ENCODE data around the gene SC5D. TPM values are rescaled to one million over a fixed set of nuclear protein-coding genes. Genes with fewer than 3 reads are reported as not detected.

The SC5D gene
- total and polyA plus RNA-seq, 2 of the 8 experiments (the other 6 are each of a cell fraction or from before 2014, with no cell fraction given), result 73.9 to 90.3 TPM

DNA sequence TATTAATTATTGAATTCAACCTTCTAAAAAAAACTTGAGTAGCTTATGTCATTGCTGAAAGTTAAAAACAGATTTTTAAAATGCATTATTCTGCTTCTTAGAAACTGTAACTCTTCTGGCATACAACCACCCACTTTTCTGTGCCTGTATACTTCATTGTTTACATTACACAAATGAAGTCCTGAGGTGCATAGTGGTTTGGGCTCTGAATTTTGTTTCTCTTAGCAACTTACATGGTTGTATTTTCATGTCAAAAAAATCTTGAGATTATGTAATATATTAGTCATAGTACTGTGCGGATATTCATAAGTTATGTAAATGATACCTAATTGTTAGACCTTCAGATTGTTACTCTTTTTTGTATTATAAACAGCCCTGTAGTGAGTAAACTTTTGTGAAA, 12.2 kb downstream of the SC5D start:
- FAIRE-seq (no peak), DNase-seq (ENCODE audit: low read depth in 1 of 2, low spot score in 2 of 2) (no peak)
- Histone ChIP-seq H3K27me3 (replicated peaks in 1 of 4; ENCODE audit: control insufficient read depth in 3 of 4, extremely low read depth in 1 of 4, insufficient read depth in 3 of 4, low read length in 3 of 4) (no peaks in the 10 kb centered on the region), H2BK15ac (ENCODE audit: low read length) (no peak overlapping the region), H2BK5ac (ENCODE audit: low read depth, low read length) (no peak overlapping the region), H4K8ac (ENCODE audit: extremely low read depth, insufficient read depth, low read length) (no peak overlapping the region), H3K9me3 (ENCODE audit: insufficient read depth in 2 of 2, low read depth in 1 of 2, low read length in 1 of 2) (no peaks in the 10 kb centered on the region), H4K91ac (replicated peaks; ENCODE audit: insufficient read length, low read length) (no peak overlapping the region), H3K79me2 (ENCODE audit: control insufficient read depth in 1 of 2, insufficient read depth in 2 of 2, low read length in 2 of 2) (peaks cover 0 to 40% of the 10 kb centered on the region in 2 experiments; a peak in 2 of 4 replicates), H3K23ac (ENCODE audit: insufficient read length) (no peak overlapping the region), H2AK5ac (ENCODE audit: low read depth, low read length) (no peak overlapping the region), H3K56ac (replicated peaks; ENCODE audit: insufficient read length, low read depth, low read length) (no peak overlapping the region), H3K4ac (replicated peaks; ENCODE audit: insufficient read length, low read depth, low read length) (no peak overlapping the region), H3K4me1 (replicated peaks in 1 of 4; ENCODE audit: control insufficient read depth in 3 of 4, insufficient read depth in 4 of 4, low read length in 3 of 4) (peaks cover 0 to 12% (median 0%) of the 10 kb centered on the region in 4 experiments; a peak in 2 of 7 replicates), H2BK120ac (replicated peaks; ENCODE audit: low read depth, low read length) (no peak overlapping the region), H3K27ac (ENCODE audit: low read depth, low read length) (no peak overlapping the region), H3K9ac (replicated peaks in 1 of 4; ENCODE audit: extremely low read depth in 1 of 4, low read depth in 3 of 4, low read length in 3 of 4) (no peak overlapping the region), H2BK12ac (ENCODE audit: low read depth, low read length) (no peak overlapping the region), H3K79me1 (ENCODE audit: low read depth, low read length) (0 out of 2 replicates have a peak, but pooled peaks cover 2% of the 10 kb centered on the region), H4K5ac (ENCODE audit: insufficient read length, low read depth, low read length) (no peak overlapping the region), H3K18ac (ENCODE audit: extremely low read depth, low read length) (no peak overlapping the region), H3K4me2 (ENCODE audit: insufficient read depth in 1 of 2, low read depth in 2 of 2, low read length in 2 of 2) (no peak overlapping the region), H2BK20ac (ENCODE audit: low read length) (no peak overlapping the region), H4K20me1 (replicated peaks in 1 of 2; ENCODE audit: control insufficient read depth in 1 of 2, insufficient read depth in 2 of 2, low read length in 2 of 2) (peaks cover 0 to 13% of the 10 kb centered on the region in 2 experiments), H3K4me3 (ENCODE audit: extremely low read depth in 1 of 4, insufficient read depth in 2 of 4, low read depth in 3 of 4, low read length in 4 of 4) (no peak overlapping the region), H3K14ac (ENCODE audit: insufficient read length) (no peak overlapping the region), H3K36me3 (ENCODE audit: control insufficient read depth in 2 of 4, insufficient read depth in 4 of 4, low read length in 3 of 4) (peaks cover 7 to 60% (median 33%) of the 10 kb centered on the region in 4 experiments), H2AFZ (ENCODE audit: low read length) (no peak overlapping the region), H3K23me2 (ENCODE audit: low read depth, low read length) (no peaks in the 10 kb centered on the region)
- 93% methylated on average over 1 of the region's 1 CpG; no CpG with 5 or more reads in 1 of the 2 experiments for WGBS, 2 experiments (ENCODE audit: extremely low coverage in 1 of 2, insufficient coverage in 1 of 2, insufficient read length in 1 of 2, insufficient replicate concordance in 2 of 2, low coverage in 1 of 2, low lambda C conversion rate in 2 of 2, missing lambda C conversion rate in 1 of 2)
- ChIA-PET CTCF (ENCODE audit: partially characterized antibody) (interaction anchor here (1.0 kb wide), 1 partner anchor 11 kb away, joined by 4 read pairs; no protein-coding TSS in a partner anchor), POLR2A (ENCODE audit: partially characterized antibody) (no interaction called here)
- TF ChIP-seq FOSL1 (IDR thresholded peaks at IDR 0.05; ENCODE audit: insufficient read depth, low read depth, low read length), result no peak
- TF ChIP-seq, protein P1, sequence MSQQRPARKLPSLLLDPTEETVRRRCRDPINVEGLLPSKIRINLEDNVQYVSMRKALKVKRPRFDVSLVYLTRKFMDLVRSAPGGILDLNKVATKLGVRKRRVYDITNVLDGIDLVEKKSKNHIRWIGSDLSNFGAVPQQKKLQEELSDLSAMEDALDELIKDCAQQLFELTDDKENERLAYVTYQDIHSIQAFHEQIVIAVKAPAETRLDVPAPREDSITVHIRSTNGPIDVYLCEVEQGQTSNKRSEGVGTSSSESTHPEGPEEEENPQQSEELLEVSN (IDR thresholded peaks at IDR 0.05), result no peak
- TF ChIP-seq HDAC6 (IDR thresholded peaks at IDR 0.05; ENCODE audit: low read depth, low read length), result no peak
- TF ChIP-seq KDM5A (IDR thresholded peaks at IDR 0.05; ENCODE audit: low read length), result no peak
- no peak for TF ChIP-seq CHD1 (IDR thresholded peaks at IDR 0.05; ENCODE audit: low read depth, low read length)

All from H1 (cell line).